ENCODE measurements around the gene FBXL17.

The FBXL17 gene

DNA sequence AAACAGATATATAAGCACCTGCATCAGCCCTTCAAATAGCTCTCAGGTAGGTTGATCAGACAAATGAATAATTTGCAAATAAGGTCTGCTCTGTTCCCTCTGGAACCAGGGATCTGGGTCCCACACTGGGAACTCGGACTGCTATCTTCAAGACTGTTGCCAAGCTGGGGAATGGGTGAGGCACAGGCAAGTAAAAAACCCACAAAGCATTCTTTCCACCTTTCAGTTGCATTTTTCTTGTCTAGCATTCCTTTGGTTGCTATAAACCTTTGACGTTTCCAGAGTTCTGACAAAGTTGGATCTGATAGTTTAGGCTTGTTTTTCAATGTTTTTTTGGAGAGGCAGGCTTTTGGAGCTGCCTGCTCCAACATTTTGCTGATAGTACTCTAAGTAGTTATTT lies 20.1 kb downstream of the FBXL17 start:
- Histone ChIP-seq H3F3A (ENCODE audit: low read depth) (no peaks in the 10 kb centered on the region), H3K9ac (ENCODE audit: low read depth, low read length, poor library complexity, severe bottlenecking) (no peak overlapping the region), H3K4me3 (ENCODE audit: low read length, poor library complexity, severe bottlenecking) (no peak overlapping the region), H3K9me3 (ENCODE audit: insufficient read depth, low read depth, low read length) (no peaks in the 10 kb centered on the region), H3K36me3 (ENCODE audit: insufficient read depth, low read length) (0 out of 2 replicates have a peak, but pooled peaks cover 10% of the 10 kb centered on the region), H3K9me2 (replicated peaks; ENCODE audit: low read depth, low read length) (no peaks in the 10 kb centered on the region), H3K79me2 (ENCODE audit: insufficient read depth, low read length) (no peaks in the 10 kb centered on the region), H3K4me1 (ENCODE audit: insufficient read depth, low read length, poor library complexity, severe bottlenecking) (no peaks in the 10 kb centered on the region), H3K27me3 (ENCODE audit: insufficient read depth, low read length, poor library complexity, severe bottlenecking) (no peaks in the 10 kb centered on the region), H3K4me2 (ENCODE audit: low read depth, low read length, poor library complexity, severe bottlenecking) (no peak overlapping the region), H4K20me1 (ENCODE audit: insufficient read depth, low read length, poor library complexity, severe bottlenecking) (no peaks in the 10 kb centered on the region), H2AFZ (ENCODE audit: low read length) (no peak overlapping the region)
- no peak for TF ChIP-seq EZH2phosphoT487 (IDR thresholded peaks at IDR 0.05; ENCODE audit: borderline replicate concordance)

GRCh38 chr5:108361239-108361638 lies 20.7 kb downstream of the FBXL17 start:
- TF ChIP-seq EZH2phosphoT487 (IDR thresholded peaks at IDR 0.05; ENCODE audit: borderline replicate concordance) (no peak), CTCF (conservative IDR thresholded peaks at IDR 0.05; ENCODE audit: low read length) (no peak)
- no peak overlapping the region for H3K9ac ChIP-seq (ENCODE audit: low read depth, low read length, poor library complexity, severe bottlenecking)
- H3K4me1 ChIP-seq (ENCODE audit: insufficient read depth, low read length, poor library complexity, severe bottlenecking) = no peaks in the 10 kb centered on the region
- H2AFZ ChIP-seq (ENCODE audit: low read length) = no peak overlapping the region
- H3K9me2 ChIP-seq (replicated peaks; ENCODE audit: low read depth, low read length) = no peaks in the 10 kb centered on the region
- H3K79me2 ChIP-seq (ENCODE audit: insufficient read depth, low read length) = no peaks in the 10 kb centered on the region
- H3K27me3 ChIP-seq (ENCODE audit: insufficient read depth, low read length, poor library complexity, severe bottlenecking) = no peaks in the 10 kb centered on the region
- no peak overlapping the region for H3K4me2 ChIP-seq (ENCODE audit: low read depth, low read length, poor library complexity, severe bottlenecking)
- no peaks in the 10 kb centered on the region for H3K9me3 ChIP-seq (ENCODE audit: insufficient read depth, low read depth, low read length)
- H3K36me3 ChIP-seq (ENCODE audit: insufficient read depth, low read length) = 0 out of 2 replicates have a peak, but pooled peaks cover 10% of the 10 kb centered on the region
- H3F3A ChIP-seq (ENCODE audit: low read depth) = no peaks in the 10 kb centered on the region
- no peak overlapping the region for H3K4me3 ChIP-seq (ENCODE audit: low read length, poor library complexity, severe bottlenecking)
- no peaks in the 10 kb centered on the region for H4K20me1 ChIP-seq (ENCODE audit: insufficient read depth, low read length, poor library complexity, severe bottlenecking)

- no peaks in the 10 kb centered on the region for H3K9me3 ChIP-seq (ENCODE audit: insufficient read depth, low read depth, low read length)
- H4K20me1 ChIP-seq (ENCODE audit: insufficient read depth, low read length, poor library complexity, severe bottlenecking) = no peaks in the 10 kb centered on the region
- no peak overlapping the region for H3K9ac ChIP-seq (ENCODE audit: low read depth, low read length, poor library complexity, severe bottlenecking)
- H3F3A ChIP-seq (ENCODE audit: low read depth) = no peaks in the 10 kb centered on the region
- no peaks in the 10 kb centered on the region for H3K27me3 ChIP-seq (ENCODE audit: insufficient read depth, low read length, poor library complexity, severe bottlenecking)
- TF ChIP-seq CTCF (conservative IDR thresholded peaks at IDR 0.05; ENCODE audit: low read length) (no peak), EZH2phosphoT487 (IDR thresholded peaks at IDR 0.05; ENCODE audit: borderline replicate concordance) (no peak)
- H2AFZ ChIP-seq (ENCODE audit: low read length) = no peak overlapping the region
- H3K9me2 ChIP-seq (replicated peaks; ENCODE audit: low read depth, low read length) = no peaks in the 10 kb centered on the region
- no peak overlapping the region for H3K4me2 ChIP-seq (ENCODE audit: low read depth, low read length, poor library complexity, severe bottlenecking)
- H3K4me3 ChIP-seq (ENCODE audit: low read length, poor library complexity, severe bottlenecking) = no peak overlapping the region
- H3K36me3 ChIP-seq (ENCODE audit: insufficient read depth, low read length) = 0 out of 2 replicates have a peak, but pooled peaks cover 10% of the 10 kb centered on the region
- no peaks in the 10 kb centered on the region for H3K4me1 ChIP-seq (ENCODE audit: insufficient read depth, low read length, poor library complexity, severe bottlenecking)
- no peaks in the 10 kb centered on the region for H3K79me2 ChIP-seq (ENCODE audit: insufficient read depth, low read length)
These were observed 21.6 kb downstream of the FBXL17 start for GRCh38 chr5:108360280-108360679.

- no peaks in the 10 kb centered on the region for H4K20me1 ChIP-seq (ENCODE audit: insufficient read depth, low read length, poor library complexity, severe bottlenecking)
- no peaks in the 10 kb centered on the region for H3K36me3 ChIP-seq (ENCODE audit: insufficient read depth, low read length)
- no peaks in the 10 kb centered on the region for H3F3A ChIP-seq (ENCODE audit: low read depth)
- no peak overlapping the region for H2AFZ ChIP-seq (ENCODE audit: low read length)
- H3K9me3 ChIP-seq (ENCODE audit: insufficient read depth, low read depth, low read length) = no peaks in the 10 kb centered on the region
- no peaks in the 10 kb centered on the region for H3K27me3 ChIP-seq (ENCODE audit: insufficient read depth, low read length, poor library complexity, severe bottlenecking)
- no peak overlapping the region for H3K9ac ChIP-seq (ENCODE audit: low read depth, low read length, poor library complexity, severe bottlenecking)
- H3K4me1 ChIP-seq (ENCODE audit: insufficient read depth, low read length, poor library complexity, severe bottlenecking) = no peaks in the 10 kb centered on the region
- no peaks in the 10 kb centered on the region for H3K79me2 ChIP-seq (ENCODE audit: insufficient read depth, low read length)
- no peak for TF ChIP-seq CTCF (conservative IDR thresholded peaks at IDR 0.05; ENCODE audit: low read length)
- TF ChIP-seq EZH2phosphoT487 (IDR thresholded peaks at IDR 0.05; ENCODE audit: borderline replicate concordance) = no peak
- H3K4me2 ChIP-seq (ENCODE audit: low read depth, low read length, poor library complexity, severe bottlenecking) = no peak overlapping the region
- H3K4me3 ChIP-seq (ENCODE audit: low read length, poor library complexity, severe bottlenecking) = no peak overlapping the region
- no peaks in the 10 kb centered on the region for H3K9me2 ChIP-seq (replicated peaks; ENCODE audit: low read depth, low read length)
These were observed 25.6 kb downstream of the FBXL17 start for GRCh38 chr5:108356286-108356685.
